ENCODE data around the gene ZNF638. TPM values are rescaled to one million over a fixed set of nuclear protein-coding genes. Genes with fewer than 3 reads are reported as not detected.
"Not testable (repeated sequence)": the region's sequence is repeated elsewhere in the genome, so short reads cannot be mapped to it uniquely, and the experiment has no call there.

Gene ZNF638
- total RNA-seq, 1 donor from 2014 or later = 211 TPM

DNA sequence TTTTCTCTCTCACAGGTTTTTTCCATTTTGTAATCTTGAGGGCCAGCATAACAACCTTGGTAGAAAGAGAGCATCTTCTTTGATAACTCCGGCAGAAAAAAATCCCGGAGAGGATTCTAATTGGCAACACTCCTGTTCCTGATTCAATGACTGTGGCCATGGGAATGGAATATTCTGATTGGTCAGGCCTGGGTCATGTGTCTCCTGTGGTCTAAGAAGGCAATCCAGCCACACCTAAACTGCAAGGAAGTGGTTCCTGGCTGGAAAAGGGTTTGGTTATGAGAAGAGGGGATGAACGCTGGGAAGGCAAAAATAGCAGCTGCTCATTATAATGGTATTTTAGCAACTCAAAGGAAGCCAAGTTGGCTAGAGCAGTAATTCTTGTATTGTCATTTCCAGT lies 24.8 kb upstream of the ZNF638 start:
- Mint-ChIP-seq H3K27ac (ENCODE audit: unreplicated experiment) (no peak overlapping the region), H3K27me3 (ENCODE audit: unreplicated experiment) (no peaks in the 10 kb centered on the region), H3K4me3 (ENCODE audit: unreplicated experiment) (no peak overlapping the region), H3K9me3 (ENCODE audit: unreplicated experiment) (no peaks in the 10 kb centered on the region), H3K36me3 (ENCODE audit: unreplicated experiment) (no peaks in the 10 kb centered on the region), H3K4me1 (ENCODE audit: low read depth, unreplicated experiment) (no peaks in the 10 kb centered on the region)
- DNase-seq = no peak
- TF ChIP-seq, protein P1, sequence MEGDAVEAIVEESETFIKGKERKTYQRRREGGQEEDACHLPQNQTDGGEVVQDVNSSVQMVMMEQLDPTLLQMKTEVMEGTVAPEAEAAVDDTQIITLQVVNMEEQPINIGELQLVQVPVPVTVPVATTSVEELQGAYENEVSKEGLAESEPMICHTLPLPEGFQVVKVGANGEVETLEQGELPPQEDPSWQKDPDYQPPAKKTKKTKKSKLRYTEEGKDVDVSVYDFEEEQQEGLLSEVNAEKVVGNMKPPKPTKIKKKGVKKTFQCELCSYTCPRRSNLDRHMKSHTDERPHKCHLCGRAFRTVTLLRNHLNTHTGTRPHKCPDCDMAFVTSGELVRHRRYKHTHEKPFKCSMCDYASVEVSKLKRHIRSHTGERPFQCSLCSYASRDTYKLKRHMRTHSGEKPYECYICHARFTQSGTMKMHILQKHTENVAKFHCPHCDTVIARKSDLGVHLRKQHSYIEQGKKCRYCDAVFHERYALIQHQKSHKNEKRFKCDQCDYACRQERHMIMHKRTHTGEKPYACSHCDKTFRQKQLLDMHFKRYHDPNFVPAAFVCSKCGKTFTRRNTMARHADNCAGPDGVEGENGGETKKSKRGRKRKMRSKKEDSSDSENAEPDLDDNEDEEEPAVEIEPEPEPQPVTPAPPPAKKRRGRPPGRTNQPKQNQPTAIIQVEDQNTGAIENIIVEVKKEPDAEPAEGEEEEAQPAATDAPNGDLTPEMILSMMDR (IDR thresholded peaks at IDR 0.05; ENCODE audit: partially characterized antibody, unreplicated experiment) = no peak

DNA sequence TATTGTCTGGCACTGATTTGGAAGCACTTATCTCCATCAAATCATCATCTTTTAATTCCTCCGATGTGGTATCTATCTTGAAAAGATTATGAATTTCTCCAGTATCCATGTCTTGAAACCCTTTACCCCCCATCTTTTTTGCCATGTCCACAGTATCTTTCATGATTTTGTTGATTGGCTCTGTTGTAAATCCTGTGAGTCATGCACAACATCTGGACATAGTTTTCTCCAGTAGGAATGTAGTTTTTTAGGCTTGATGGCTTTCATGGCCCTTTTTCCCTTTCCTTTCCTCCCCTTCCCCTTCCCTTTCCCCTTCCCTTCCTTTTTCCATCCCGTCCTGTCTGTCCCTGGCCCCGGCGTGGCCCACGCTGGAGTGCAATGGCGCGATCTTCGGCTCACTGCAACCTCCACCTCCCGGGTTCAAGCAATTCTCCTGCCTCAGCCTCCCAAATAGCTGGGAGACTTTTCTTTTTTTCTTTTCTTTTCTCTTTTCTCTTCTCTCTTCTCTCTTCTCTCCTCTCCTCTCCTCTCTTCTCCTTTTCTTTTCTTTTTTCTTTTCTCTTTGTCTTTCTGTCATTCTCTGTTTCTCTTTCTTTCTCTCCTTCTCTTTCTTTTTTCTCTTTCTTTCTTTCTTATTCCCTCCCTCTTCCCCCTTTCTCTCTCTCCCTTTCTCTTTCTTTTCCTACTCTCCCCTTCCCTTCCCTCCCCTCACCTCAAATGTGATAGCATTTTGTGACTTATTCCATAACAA lies 18.4 kb upstream of the ZNF638 start:
- Mint-ChIP-seq H3K36me3 (ENCODE audit: unreplicated experiment) (peaks cover 11% of the 10 kb centered on the region), H3K4me3 (ENCODE audit: unreplicated experiment) (no peak overlapping the region), H3K27ac (ENCODE audit: unreplicated experiment) (no peak overlapping the region), H3K27me3 (ENCODE audit: unreplicated experiment) (no peaks in the 10 kb centered on the region), H3K4me1 (ENCODE audit: low read depth, unreplicated experiment) (no peaks in the 10 kb centered on the region), H3K9me3 (ENCODE audit: unreplicated experiment) (peaks cover 3% of the 10 kb centered on the region)
- TF ChIP-seq, protein P1 (IDR thresholded peaks at IDR 0.05; ENCODE audit: partially characterized antibody, unreplicated experiment) = no peak
- DNase-seq = no peak

DNA sequence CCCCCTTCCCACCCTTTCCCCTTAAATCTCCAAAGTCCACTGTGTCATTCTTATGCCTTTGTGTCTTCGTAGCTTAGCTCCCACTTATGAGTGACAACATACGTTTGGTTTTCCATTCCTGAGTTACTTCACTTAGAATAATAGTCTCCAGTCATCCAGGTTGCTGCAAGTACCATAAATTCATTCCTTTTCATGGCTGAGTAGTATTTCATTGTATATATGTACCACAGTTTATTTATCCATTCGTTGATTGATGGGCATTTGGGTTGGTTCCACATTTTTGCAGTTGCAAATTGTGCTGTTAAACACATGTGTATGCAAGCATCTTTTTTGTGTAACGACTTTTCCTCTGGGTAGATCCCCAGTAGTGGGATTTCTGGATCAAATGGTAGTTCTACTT lies 14.5 kb upstream of the ZNF638 start:
- peaks cover 14% of the 10 kb centered on the region for H3K9me3 Mint-ChIP-seq (ENCODE audit: unreplicated experiment)
- TF ChIP-seq, protein P1 (IDR thresholded peaks at IDR 0.05; ENCODE audit: partially characterized antibody, unreplicated experiment) = no peak
- peaks cover 31% of the 10 kb centered on the region for H3K36me3 Mint-ChIP-seq (ENCODE audit: unreplicated experiment)
- H3K27me3 Mint-ChIP-seq (ENCODE audit: unreplicated experiment) = no peaks in the 10 kb centered on the region
- no peaks in the 10 kb centered on the region for H3K4me1 Mint-ChIP-seq (ENCODE audit: low read depth, unreplicated experiment)
- no peak for DNase-seq
- no peak overlapping the region for H3K27ac Mint-ChIP-seq (ENCODE audit: unreplicated experiment)
- H3K4me3 Mint-ChIP-seq (ENCODE audit: unreplicated experiment) = no peak overlapping the region

DNA sequence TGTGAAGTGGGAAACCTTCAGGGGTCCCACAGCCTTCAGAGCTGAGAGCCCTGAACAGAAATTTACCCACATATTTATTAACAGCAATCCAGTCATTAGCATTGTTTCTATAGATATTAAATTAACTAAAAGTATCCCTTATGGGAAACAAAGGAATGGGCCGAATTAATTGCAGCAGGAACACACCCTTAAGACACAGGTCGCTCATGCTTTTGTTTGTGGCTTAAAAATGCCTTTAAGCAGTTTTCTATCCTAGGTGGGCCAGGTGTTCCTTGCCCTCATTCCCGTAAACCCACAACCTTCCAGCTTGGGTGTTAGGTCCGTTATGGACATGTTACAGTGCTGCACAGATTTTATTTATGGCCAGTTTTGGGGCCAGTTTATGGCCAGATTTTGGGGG lies 13.7 kb upstream of the ZNF638 start:
- not testable (repeated sequence) for H3K4me3 Mint-ChIP-seq (ENCODE audit: unreplicated experiment); H3K27ac Mint-ChIP-seq (ENCODE audit: unreplicated experiment); H3K27me3 Mint-ChIP-seq (ENCODE audit: unreplicated experiment); DNase-seq; H3K4me1 Mint-ChIP-seq (ENCODE audit: low read depth, unreplicated experiment)
- Mint-ChIP-seq H3K9me3 (ENCODE audit: unreplicated experiment) (peaks cover 16% of the 10 kb centered on the region), H3K36me3 (ENCODE audit: unreplicated experiment) (peaks cover 39% of the 10 kb centered on the region)

DNA sequence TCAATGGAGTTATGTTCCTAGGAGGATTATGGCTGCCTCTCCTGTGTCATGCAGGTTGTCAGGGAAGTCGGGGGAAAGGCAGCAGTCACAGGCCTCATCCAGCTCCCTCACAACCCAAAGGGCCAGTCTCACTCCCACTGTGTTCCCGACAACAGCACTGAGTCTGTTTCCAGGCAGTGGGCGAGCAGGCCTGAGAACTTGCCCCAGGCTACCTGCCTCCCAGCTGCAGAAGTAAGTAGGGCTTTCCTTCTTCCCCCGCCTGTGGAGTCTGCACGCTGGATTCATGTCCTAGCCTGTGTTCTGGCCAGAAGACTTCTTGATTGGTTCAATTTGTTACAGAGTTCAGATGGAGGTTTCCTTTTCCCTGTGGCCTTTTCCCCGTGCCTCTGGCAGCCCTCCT lies 8.2 kb upstream of the ZNF638 start:
- Mint-ChIP-seq H3K4me3 (ENCODE audit: unreplicated experiment) (no peak overlapping the region), H3K9me3 (ENCODE audit: unreplicated experiment) (peaks cover 19% of the 10 kb centered on the region), H3K27me3 (ENCODE audit: unreplicated experiment) (no peaks in the 10 kb centered on the region), H3K36me3 (ENCODE audit: unreplicated experiment) (peaks cover 25% of the 10 kb centered on the region), H3K4me1 (ENCODE audit: low read depth, unreplicated experiment) (no peaks in the 10 kb centered on the region), H3K27ac (ENCODE audit: unreplicated experiment) (no peak overlapping the region)
- TF ChIP-seq, protein P1 (IDR thresholded peaks at IDR 0.05; ENCODE audit: partially characterized antibody, unreplicated experiment) = no peak
- no peak for DNase-seq

Measured in glutamatergic neuron (in vitro differentiated cells).